Liver (tissue), 9 donors: Measurements from ENCODE around the gene IQSEC1. TPM values are rescaled to one million over a fixed set of nuclear protein-coding genes. Genes with fewer than 3 reads are reported as not detected.

Source experiments
- DNase-seq: peaks from one replicate; pipeline ENCODE4 v3.0.0-alpha.2; 2017; ENCODE audit warnings: low spot score
- H3K27ac ChIP-seq, 2 donors: one replicate each; pipeline ENCODE4 v1.7.0; 2013; ENCODE audit warnings: inconsistent platforms in 2 of 2, low read length in 2 of 2, control low read depth in 1 of 2, low read depth in 1 of 2, mild to moderate bottlenecking in 1 of 2
- H3K27me3 ChIP-seq, 4 donors: one replicate each; pipeline versions ENCODE4 v1.6.1 to v1.7.0; 2013; ENCODE audit warnings: low read length in 3 of 4, inconsistent platforms in 1 of 4, mild to moderate bottlenecking in 1 of 4, moderate library complexity in 1 of 4; ENCODE audit not compliant: control insufficient read depth in 4 of 4, insufficient read depth in 4 of 4
- H3K36me3 ChIP-seq, 4 donors: one replicate each; pipeline versions ENCODE4 v1.6.1 to v1.7.0; 2013; ENCODE audit warnings: low read length in 3 of 4, mild to moderate bottlenecking in 3 of 4, low read depth in 1 of 4, moderate library complexity in 1 of 4; ENCODE audit not compliant: control insufficient read depth in 4 of 4, insufficient read depth in 3 of 4
- H3K4me1 ChIP-seq, 4 donors: one replicate each; pipeline versions ENCODE4 v1.6.1 to v1.7.0; 2013; ENCODE audit warnings: low read length in 3 of 4, mild to moderate bottlenecking in 3 of 4, moderate library complexity in 1 of 4; ENCODE audit not compliant: control insufficient read depth in 4 of 4, insufficient read depth in 4 of 4
- H3K4me3 ChIP-seq, 3 donors: one replicate each; pipeline versions ENCODE4 v1.6.1 to v1.7.0; 2013; ENCODE audit warnings: low read length in 3 of 3, control low read depth in 1 of 3, low read depth in 1 of 3, mild to moderate bottlenecking in 1 of 3
- H3K9ac ChIP-seq, 2 donors: one replicate each; pipeline ENCODE4 v1.7.0; 2013; ENCODE audit warnings: low read length in 2 of 2, mild to moderate bottlenecking in 2 of 2, moderate library complexity in 2 of 2, control low read depth in 1 of 2, low read depth in 1 of 2
- H3K9me3 ChIP-seq, 4 donors: one replicate each; pipeline versions ENCODE4 v1.6.1 to v1.7.0; 2013; ENCODE audit warnings: low read length in 3 of 4; ENCODE audit not compliant: control insufficient read depth in 4 of 4
- EGR1 ChIP-seq, 2 donors: IDR thresholded peaks; 2 replicates each; pipeline ENCODE4 v1.6.1; 2016 to 2018; ENCODE audit warnings: antibody characterized with exemption in 2 of 2, low read depth in 2 of 2
- FOXA1 ChIP-seq: IDR thresholded peaks from 2 replicates; pipeline ENCODE4 v1.6.1; 2016; ENCODE audit warnings: antibody characterized with exemption
- HNF4A ChIP-seq, 2 donors: conservative IDR thresholded peaks; 2 replicates each; pipeline ENCODE4 v1.6.1; 2016; ENCODE audit warnings: antibody characterized with exemption in 2 of 2, mild to moderate bottlenecking in 2 of 2
- HNF4G ChIP-seq: IDR thresholded peaks from 2 replicates; pipeline ENCODE4 v1.6.1; 2016; ENCODE audit warnings: antibody characterized with exemption
- NR2F2 ChIP-seq: IDR thresholded peaks from 2 replicates; pipeline ENCODE4 v1.6.1; 2016; ENCODE audit warnings: antibody characterized with exemption
- SP1 ChIP-seq: IDR thresholded peaks from 2 replicates; pipeline ENCODE4 v1.6.1; 2018; ENCODE audit warnings: antibody characterized with exemption, mild to moderate bottlenecking
- TAF1 ChIP-seq: conservative IDR thresholded peaks from 2 replicates; pipeline ENCODE4 v1.6.1; 2016; ENCODE audit warnings: antibody characterized with exemption, mild to moderate bottlenecking
- YY1 ChIP-seq: IDR thresholded peaks from 2 replicates; pipeline ENCODE4 v1.6.1; 2016; ENCODE audit warnings: antibody characterized with exemption, mild to moderate bottlenecking
- WGBS: extraction: QIAGEN DNeasy Blood & Tissue Kit; methylation state at CpG from one replicate; pipeline ENCODE4 v1.1.7; 2013; 5-methylcytosine and 5-hydroxymethylcytosine counted together
- polyA plus RNA-seq, 2 donors: library from polyadenylated mRNA; stranded (reverse) in 1 of 2; unstranded in 1 of 2; fragments of 200-250 nt in 1 of 2; fragments of >200 nt in 1 of 2; fragmentation: Nextera tagmentation in 1 of 2; extraction: Ambion mirVana in 1 of 2; gene quantifications; one replicate each; pipeline versions ENCODE4 v1.2.1 to v1.2.3, GENCODE V29; 2013 to 2015
- total RNA-seq, 2 donors: library from RNA; depleted of rRNA; stranded (reverse); fragments of >200 nt; gene quantifications; one replicate each; pipeline ENCODE4 v1.2.3, GENCODE V29; 2014
- TF ChIP-seq, protein P1 (sequence below): IDR thresholded peaks from 2 replicates; pipeline ENCODE4 v1.6.1; 2016; ENCODE audit warnings: antibody characterized with exemption
- TF ChIP-seq, protein P2 (sequence below): IDR thresholded peaks from 2 replicates; pipeline ENCODE4 v1.6.1; 2016; ENCODE audit warnings: antibody characterized with exemption, mild to moderate bottlenecking
- TF ChIP-seq, protein P3 (sequence below): IDR thresholded peaks from 2 replicates; pipeline ENCODE4 v1.6.1; 2016; ENCODE audit warnings: antibody characterized with exemption
- donor health status: healthy.
- donor health status: healthy.
- donor health status: healthy.
- donor health status: healthy.
- donor health status: healthy.

Gene IQSEC1
- total and polyA plus RNA-seq, 4 donors = 12.7 to 56.0 (median 36.2) TPM

DNA sequence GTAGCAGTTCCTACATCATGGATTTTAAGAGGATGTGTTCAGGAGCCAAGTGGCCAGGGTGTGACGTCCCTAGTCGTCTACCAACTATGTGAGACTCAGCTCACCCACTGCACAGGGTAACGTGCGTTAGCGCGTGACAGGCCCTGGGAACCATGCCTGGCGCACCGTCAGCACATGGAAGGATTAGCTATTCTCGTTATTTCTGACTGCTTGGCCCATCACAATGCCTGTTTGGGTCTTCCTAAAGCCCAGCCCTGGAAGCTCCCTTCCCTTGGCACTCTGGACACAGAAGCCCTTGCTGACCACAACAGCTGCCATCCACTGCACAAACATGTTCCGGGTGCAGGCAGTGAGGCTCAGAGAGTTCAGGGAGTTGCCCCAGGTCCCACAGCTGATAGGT lies 140.9 kb downstream of the IQSEC1 start:
- WGBS = 75% methylated on average over 10 of the region's 10 CpGs
- Histone ChIP-seq H3K4me3 (no peak overlapping the region), H3K27ac (no peak overlapping the region), H3K36me3 (peaks cover 12 to 45% (median 27%) of the 10 kb centered on the region in 4 donors), H3K4me1 (peaks cover 0 to 27% (median 3%) of the 10 kb centered on the region in 4 donors), H3K27me3 (no peaks in the 10 kb centered on the region), H3K9me3 (no peaks in the 10 kb centered on the region), H3K9ac (no peak overlapping the region)
- DNase-seq = no peak
- TF ChIP-seq, protein P1, sequence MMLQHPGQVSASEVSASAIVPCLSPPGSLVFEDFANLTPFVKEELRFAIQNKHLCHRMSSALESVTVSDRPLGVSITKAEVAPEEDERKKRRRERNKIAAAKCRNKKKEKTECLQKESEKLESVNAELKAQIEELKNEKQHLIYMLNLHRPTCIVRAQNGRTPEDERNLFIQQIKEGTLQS = no peak
- no peak for TF ChIP-seq HNF4G
- TF ChIP-seq FOXA1 = no peak
- TF ChIP-seq, protein P2, sequence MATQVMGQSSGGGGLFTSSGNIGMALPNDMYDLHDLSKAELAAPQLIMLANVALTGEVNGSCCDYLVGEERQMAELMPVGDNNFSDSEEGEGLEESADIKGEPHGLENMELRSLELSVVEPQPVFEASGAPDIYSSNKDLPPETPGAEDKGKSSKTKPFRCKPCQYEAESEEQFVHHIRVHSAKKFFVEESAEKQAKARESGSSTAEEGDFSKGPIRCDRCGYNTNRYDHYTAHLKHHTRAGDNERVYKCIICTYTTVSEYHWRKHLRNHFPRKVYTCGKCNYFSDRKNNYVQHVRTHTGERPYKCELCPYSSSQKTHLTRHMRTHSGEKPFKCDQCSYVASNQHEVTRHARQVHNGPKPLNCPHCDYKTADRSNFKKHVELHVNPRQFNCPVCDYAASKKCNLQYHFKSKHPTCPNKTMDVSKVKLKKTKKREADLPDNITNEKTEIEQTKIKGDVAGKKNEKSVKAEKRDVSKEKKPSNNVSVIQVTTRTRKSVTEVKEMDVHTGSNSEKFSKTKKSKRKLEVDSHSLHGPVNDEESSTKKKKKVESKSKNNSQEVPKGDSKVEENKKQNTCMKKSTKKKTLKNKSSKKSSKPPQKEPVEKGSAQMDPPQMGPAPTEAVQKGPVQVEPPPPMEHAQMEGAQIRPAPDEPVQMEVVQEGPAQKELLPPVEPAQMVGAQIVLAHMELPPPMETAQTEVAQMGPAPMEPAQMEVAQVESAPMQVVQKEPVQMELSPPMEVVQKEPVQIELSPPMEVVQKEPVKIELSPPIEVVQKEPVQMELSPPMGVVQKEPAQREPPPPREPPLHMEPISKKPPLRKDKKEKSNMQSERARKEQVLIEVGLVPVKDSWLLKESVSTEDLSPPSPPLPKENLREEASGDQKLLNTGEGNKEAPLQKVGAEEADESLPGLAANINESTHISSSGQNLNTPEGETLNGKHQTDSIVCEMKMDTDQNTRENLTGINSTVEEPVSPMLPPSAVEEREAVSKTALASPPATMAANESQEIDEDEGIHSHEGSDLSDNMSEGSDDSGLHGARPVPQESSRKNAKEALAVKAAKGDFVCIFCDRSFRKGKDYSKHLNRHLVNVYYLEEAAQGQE = no peak
- no peak for TF ChIP-seq HNF4A (conservative IDR thresholded peaks at IDR 0.05)
- no peak for TF ChIP-seq SP1
- no peak for TF ChIP-seq TAF1
- no peak for TF ChIP-seq NR2F2
- no peak for TF ChIP-seq YY1

DNA sequence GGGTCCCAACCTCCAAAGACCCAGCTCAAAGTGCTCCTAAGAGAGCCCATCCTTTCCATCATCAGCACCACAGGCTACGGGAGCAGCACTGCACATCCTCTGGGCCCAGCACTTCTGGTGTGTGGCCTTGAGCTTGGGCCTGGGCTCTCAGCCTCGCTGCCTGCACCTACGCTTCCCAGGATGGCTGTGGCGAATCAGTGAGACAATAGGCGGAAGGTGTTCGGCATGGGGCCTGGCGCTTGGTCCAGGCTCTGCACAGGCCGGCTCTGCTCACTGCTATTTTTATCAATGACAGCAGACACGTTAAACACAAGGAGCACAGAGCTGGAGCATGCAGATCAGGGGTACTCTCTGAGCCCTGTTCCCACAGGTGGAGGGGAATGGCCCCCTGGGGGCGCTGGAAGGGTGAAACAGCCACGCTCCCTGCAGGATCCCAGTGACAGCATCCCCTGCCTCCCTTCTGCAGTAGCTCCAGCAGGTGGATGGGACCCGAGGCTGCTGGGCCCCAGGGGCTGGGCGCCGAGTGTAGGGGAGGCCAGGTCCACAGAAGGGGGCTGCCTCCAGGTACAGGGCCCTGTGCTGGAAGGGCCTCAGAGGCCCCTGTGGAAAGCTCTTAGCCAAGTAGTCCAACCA lies 141.8 kb downstream of the IQSEC1 start:
- Histone ChIP-seq H3K27me3 (no peaks in the 10 kb centered on the region), H3K4me1 (peaks cover 0 to 27% (median 3%) of the 10 kb centered on the region in 4 donors), H3K9me3 (no peaks in the 10 kb centered on the region), H3K27ac (no peak overlapping the region), H3K4me3 (no peak overlapping the region), H3K36me3 (peaks cover 10 to 41% (median 26%) of the 10 kb centered on the region in 4 donors), H3K9ac (no peak overlapping the region)
- DNase-seq = no peak
- 89% methylated on average over 14 of the region's 14 CpGs for WGBS
- no peak for TF ChIP-seq EGR1 (IDR thresholded peaks at IDR 0.05; ENCODE audit: low read depth in 2 of 2)
- TF ChIP-seq, protein P3, sequence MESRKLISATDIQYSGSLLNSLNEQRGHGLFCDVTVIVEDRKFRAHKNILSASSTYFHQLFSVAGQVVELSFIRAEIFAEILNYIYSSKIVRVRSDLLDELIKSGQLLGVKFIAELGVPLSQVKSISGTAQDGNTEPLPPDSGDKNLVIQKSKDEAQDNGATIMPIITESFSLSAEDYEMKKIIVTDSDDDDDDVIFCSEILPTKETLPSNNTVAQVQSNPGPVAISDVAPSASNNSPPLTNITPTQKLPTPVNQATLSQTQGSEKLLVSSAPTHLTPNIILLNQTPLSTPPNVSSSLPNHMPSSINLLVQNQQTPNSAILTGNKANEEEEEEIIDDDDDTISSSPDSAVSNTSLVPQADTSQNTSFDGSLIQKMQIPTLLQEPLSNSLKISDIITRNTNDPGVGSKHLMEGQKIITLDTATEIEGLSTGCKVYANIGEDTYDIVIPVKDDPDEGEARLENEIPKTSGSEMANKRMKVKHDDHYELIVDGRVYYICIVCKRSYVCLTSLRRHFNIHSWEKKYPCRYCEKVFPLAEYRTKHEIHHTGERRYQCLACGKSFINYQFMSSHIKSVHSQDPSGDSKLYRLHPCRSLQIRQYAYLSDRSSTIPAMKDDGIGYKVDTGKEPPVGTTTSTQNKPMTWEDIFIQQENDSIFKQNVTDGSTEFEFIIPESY = no peak
- TF ChIP-seq, protein P2 = no peak
